ENCODE results near the gene C1orf167. TPM values are rescaled to one million over a fixed set of nuclear protein-coding genes. Genes with fewer than 3 reads are reported as not detected.
A peak's percentile ranks its signal among the peaks of the same experiment; 100 is the strongest.

Gene C1orf167
- total and polyA plus RNA-seq, 2 donors (not counting 1 experiment from before 2014, with no cell fraction given), result not detected

DNA sequence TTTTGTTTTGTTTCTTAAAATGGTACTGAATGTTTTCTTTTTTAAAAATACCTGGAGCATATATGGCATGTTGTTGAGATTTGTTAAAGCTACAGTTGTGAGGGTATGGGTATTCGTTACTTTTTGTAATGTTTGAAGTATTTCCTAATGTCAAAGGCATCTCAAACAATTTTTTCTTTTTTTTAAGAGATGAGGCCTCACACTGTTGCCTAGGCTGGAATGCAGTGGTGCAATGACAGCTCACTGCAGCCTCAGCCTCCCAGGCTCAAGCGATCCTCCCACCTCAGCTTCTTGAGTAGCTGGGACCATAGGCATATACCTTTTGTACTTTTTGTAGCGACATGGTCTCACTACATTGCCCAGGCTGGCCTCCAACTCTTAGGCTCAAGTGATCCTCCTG, 60.1 kb downstream of the C1orf167 start:
- intact Hi-C loops (cut with micrococcal nuclease), result no loop called here
- ChIA-PET CTCF (interaction anchor here (1.4 kb wide), 1 partner anchor 17 kb away, joined by 3 read pairs; no protein-coding TSS in a partner anchor), POLR2A (no interaction called here)
- no peak overlapping the region for H3K4me3 Mint-ChIP-seq
- Histone ChIP-seq H3K4me2 (replicated peaks; ENCODE audit: low read depth, low read length, poor library complexity, severe bottlenecking) (no peak overlapping the region), H3K4me1 (ENCODE audit: control insufficient read depth in 2 of 2, insufficient read depth in 2 of 2, low read length in 2 of 2) (no peaks in the 10 kb centered on the region), H3K27ac (ENCODE audit: low read length in 2 of 2) (peak overlapping the region in 1 of 2 donors; percentile 13), H3K9me3 (ENCODE audit: control extremely low read depth in 1 of 3, control insufficient read depth in 2 of 3, insufficient read depth in 1 of 3, low read length in 2 of 3) (no peaks in the 10 kb centered on the region), H4K20me1 (ENCODE audit: control insufficient read depth, insufficient read depth, low read length, poor library complexity, severe bottlenecking) (no peaks in the 10 kb centered on the region), H2AFZ (ENCODE audit: insufficient read depth, low read depth, low read length, poor library complexity, severe bottlenecking) (no peak overlapping the region), H3K4me3 (ENCODE audit: control extremely low read depth in 1 of 5, extremely low read depth in 1 of 5, insufficient read depth in 1 of 5, low read depth in 2 of 5, low read length in 4 of 5) (no peak overlapping the region), H3K36me3 (replicated peaks in 1 of 2; ENCODE audit: control extremely low read depth in 1 of 2, control insufficient read depth in 1 of 2, extremely low read depth in 1 of 2, insufficient read depth in 2 of 2, low read length in 1 of 2) (peaks cover 33 to 80% of the 10 kb centered on the region in 2 experiments), H3K9ac (ENCODE audit: low read length) (no peak overlapping the region), H3K27me3 (replicated peaks in 1 of 4; ENCODE audit: control extremely low read depth in 1 of 4, control insufficient read depth in 3 of 4, insufficient read depth in 4 of 4, low read length in 3 of 4) (no peaks in the 10 kb centered on the region), H3K79me2 (ENCODE audit: control insufficient read depth, insufficient read depth, low read length) (peaks cover 26% of the 10 kb centered on the region)
- no peaks in the 10 kb centered on the region for H3K9me3 Mint-ChIP-seq (ENCODE audit: insufficient read depth)
- TF ChIP-seq, protein P1, sequence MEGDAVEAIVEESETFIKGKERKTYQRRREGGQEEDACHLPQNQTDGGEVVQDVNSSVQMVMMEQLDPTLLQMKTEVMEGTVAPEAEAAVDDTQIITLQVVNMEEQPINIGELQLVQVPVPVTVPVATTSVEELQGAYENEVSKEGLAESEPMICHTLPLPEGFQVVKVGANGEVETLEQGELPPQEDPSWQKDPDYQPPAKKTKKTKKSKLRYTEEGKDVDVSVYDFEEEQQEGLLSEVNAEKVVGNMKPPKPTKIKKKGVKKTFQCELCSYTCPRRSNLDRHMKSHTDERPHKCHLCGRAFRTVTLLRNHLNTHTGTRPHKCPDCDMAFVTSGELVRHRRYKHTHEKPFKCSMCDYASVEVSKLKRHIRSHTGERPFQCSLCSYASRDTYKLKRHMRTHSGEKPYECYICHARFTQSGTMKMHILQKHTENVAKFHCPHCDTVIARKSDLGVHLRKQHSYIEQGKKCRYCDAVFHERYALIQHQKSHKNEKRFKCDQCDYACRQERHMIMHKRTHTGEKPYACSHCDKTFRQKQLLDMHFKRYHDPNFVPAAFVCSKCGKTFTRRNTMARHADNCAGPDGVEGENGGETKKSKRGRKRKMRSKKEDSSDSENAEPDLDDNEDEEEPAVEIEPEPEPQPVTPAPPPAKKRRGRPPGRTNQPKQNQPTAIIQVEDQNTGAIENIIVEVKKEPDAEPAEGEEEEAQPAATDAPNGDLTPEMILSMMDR (IDR thresholded peaks at IDR 0.05), result no peak
- no peak for TF ChIP-seq EZH2 (IDR thresholded peaks at IDR 0.05; ENCODE audit: borderline replicate concordance, insufficient read depth, low read depth, low read length, poor library complexity, severe bottlenecking)
- H3K27ac Mint-ChIP-seq, result no peak overlapping the region
- H3K4me1 Mint-ChIP-seq, result peaks cover 4% of the 10 kb centered on the region
- ATAC-seq (ENCODE audit: low read depth) (no peak), DNase-seq (no peak)
- H3K27me3 Mint-ChIP-seq, result no peaks in the 10 kb centered on the region
- WGBS (ENCODE audit: insufficient coverage), result 100% methylated on average over 2 of the region's 3 CpGs

DNA sequence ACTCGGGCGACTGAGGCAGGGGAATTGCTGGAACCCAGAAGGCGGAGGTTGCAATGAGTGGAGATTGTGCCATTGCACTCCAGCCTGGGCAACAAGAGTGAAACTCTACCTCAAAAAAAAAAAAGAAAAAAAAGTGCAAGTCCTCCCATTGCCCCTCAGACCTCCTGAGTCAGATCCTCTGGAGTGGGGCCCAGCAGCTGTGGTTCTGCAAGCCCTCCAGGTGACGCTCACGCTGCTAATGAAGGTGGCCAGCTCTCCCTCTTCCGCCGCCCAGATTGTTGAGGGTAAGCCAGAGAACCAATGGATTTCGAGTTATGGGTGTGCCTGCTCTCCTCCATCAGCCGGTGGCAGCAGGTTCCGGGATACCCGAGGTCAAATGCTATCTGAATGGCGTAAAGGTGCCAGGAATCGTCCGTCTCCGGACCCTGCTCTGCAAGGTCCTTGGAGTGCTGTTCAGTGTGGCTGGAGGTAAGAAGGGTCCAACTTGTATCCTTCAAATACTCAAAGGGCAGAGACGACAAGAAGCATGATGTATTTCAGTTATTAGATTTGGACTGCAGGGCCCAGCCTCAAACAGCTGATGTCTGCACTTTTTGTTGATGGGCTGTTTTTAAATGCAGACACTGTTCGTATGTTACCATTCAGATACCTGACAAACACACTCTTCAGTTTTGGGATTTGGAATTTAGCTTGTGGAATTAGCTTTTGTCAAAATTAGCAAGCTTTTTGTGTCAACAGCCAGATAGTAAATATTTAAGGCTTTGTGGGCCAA, 61.6 kb downstream of the C1orf167 start:
- Histone ChIP-seq H3K4me2 (replicated peaks; ENCODE audit: low read depth, low read length, poor library complexity, severe bottlenecking) (no peak overlapping the region), H2AFZ (ENCODE audit: insufficient read depth, low read depth, low read length, poor library complexity, severe bottlenecking) (no peak overlapping the region), H3K27me3 (replicated peaks in 1 of 4; ENCODE audit: control extremely low read depth in 1 of 4, control insufficient read depth in 3 of 4, insufficient read depth in 4 of 4, low read length in 3 of 4) (no peaks in the 10 kb centered on the region), H3K27ac (ENCODE audit: low read length in 2 of 2) (no peak overlapping the region), H3K9ac (ENCODE audit: low read length) (no peak overlapping the region), H3K4me3 (ENCODE audit: control extremely low read depth in 1 of 5, extremely low read depth in 1 of 5, insufficient read depth in 1 of 5, low read depth in 2 of 5, low read length in 4 of 5) (no peak overlapping the region), H3K36me3 (replicated peaks in 1 of 2; ENCODE audit: control extremely low read depth in 1 of 2, control insufficient read depth in 1 of 2, extremely low read depth in 1 of 2, insufficient read depth in 2 of 2, low read length in 1 of 2) (peaks cover 31 to 78% of the 10 kb centered on the region in 2 experiments), H4K20me1 (ENCODE audit: control insufficient read depth, insufficient read depth, low read length, poor library complexity, severe bottlenecking) (no peaks in the 10 kb centered on the region), H3K9me3 (ENCODE audit: control extremely low read depth in 1 of 3, control insufficient read depth in 2 of 3, insufficient read depth in 1 of 3, low read length in 2 of 3) (no peaks in the 10 kb centered on the region), H3K79me2 (ENCODE audit: control insufficient read depth, insufficient read depth, low read length) (peaks cover 13% of the 10 kb centered on the region), H3K4me1 (ENCODE audit: control insufficient read depth in 2 of 2, insufficient read depth in 2 of 2, low read length in 2 of 2) (no peaks in the 10 kb centered on the region)
- 97% methylated on average over 9 of the region's 17 CpGs for WGBS (ENCODE audit: insufficient coverage)
- no peaks in the 10 kb centered on the region for H3K9me3 Mint-ChIP-seq (ENCODE audit: insufficient read depth)
- H3K4me3 Mint-ChIP-seq, result no peak overlapping the region
- DNase-seq (no peak), ATAC-seq (ENCODE audit: low read depth) (no peak)
- POLR2A ChIA-PET, result no interaction called here
- no peaks in the 10 kb centered on the region for H3K4me1 Mint-ChIP-seq
- TF ChIP-seq EZH2 (IDR thresholded peaks at IDR 0.05; ENCODE audit: borderline replicate concordance, insufficient read depth, low read depth, low read length, poor library complexity, severe bottlenecking), result no peak
- TF ChIP-seq, protein P1 (IDR thresholded peaks at IDR 0.05), result no peak
- no peak overlapping the region for H3K27ac Mint-ChIP-seq
- CTCF ChIA-PET, result interaction anchor here (0.6 to 1.4 kb wide), 3 partner anchors 15 to 38 kb away, joined by 3 read pairs; partner anchors contain the start of gene NPPA
- no peaks in the 10 kb centered on the region for H3K27me3 Mint-ChIP-seq
- intact Hi-C loops (cut with micrococcal nuclease), result no loop called here
